Astrocyte (in vitro differentiated cells and primary cell): ENCODE measurements around the gene SLC10A2. TPM values are rescaled to one million over a fixed set of nuclear protein-coding genes. Genes with fewer than 3 reads are reported as not detected.

Experiments
- DNase-seq: peaks from one replicate; pipeline ENCODE4 v3.0.0-alpha.2; 2010; ENCODE audit warnings: low read depth
- FAIRE-seq: peaks from 2 replicates; lab custom pipeline; 2011; peaks lifted over from hg19 to GRCh38; lab: Jason Lieb, UNC
- H2AFZ ChIP-seq: 2 replicates; pipeline ENCODE4 v1.6.0; 2012; ENCODE audit warnings: low read depth, low read length, inconsistent platforms
- H3K27ac ChIP-seq: 2 replicates; pipeline ENCODE4 v1.5.1; 2011; ENCODE audit warnings: low read depth, low read length, inconsistent platforms
- H3K27me3 ChIP-seq: 2 replicates; pipeline ENCODE4 v1.6.0; 2011; ENCODE audit warnings: low read length, inconsistent platforms; ENCODE audit not compliant: insufficient read depth
- H3K36me3 ChIP-seq: 2 replicates; pipeline ENCODE4 v1.5.1; 2011; ENCODE audit warnings: low read length, inconsistent platforms; ENCODE audit not compliant: insufficient read depth
- H3K4me1 ChIP-seq: 2 replicates; pipeline ENCODE4 v1.5.1; 2011; ENCODE audit warnings: low read length, inconsistent platforms; ENCODE audit not compliant: insufficient read depth
- H3K4me2 ChIP-seq: 2 replicates; pipeline ENCODE4 v1.6.0; 2012; ENCODE audit warnings: low read length, inconsistent platforms
- H3K4me3 ChIP-seq: 2 replicates; pipeline ENCODE4 v1.5.1; 2011; ENCODE audit warnings: low read depth, mild to moderate bottlenecking, low read length, inconsistent platforms; ENCODE audit not compliant: insufficient read depth
- H3K79me2 ChIP-seq: 2 replicates; pipeline ENCODE4 v1.6.0; 2012; ENCODE audit warnings: mild to moderate bottlenecking, low read length, inconsistent platforms; ENCODE audit not compliant: insufficient read depth
- H3K9ac ChIP-seq: 2 replicates; pipeline ENCODE4 v1.6.0; 2012; ENCODE audit warnings: mild to moderate bottlenecking, low read length, inconsistent platforms
- H3K9me3 ChIP-seq: 2 replicates; pipeline ENCODE4 v1.5.1; 2012; ENCODE audit warnings: low read depth, mild to moderate bottlenecking, low read length, inconsistent platforms; ENCODE audit not compliant: insufficient read depth
- H4K20me1 ChIP-seq: 2 replicates; pipeline ENCODE4 v1.6.0; 2012; ENCODE audit warnings: low read length, inconsistent platforms; ENCODE audit not compliant: insufficient read depth
- H3K27ac Mint-ChIP-seq: one replicate; pipeline ENCODE4 v1.8.0; 2021; ENCODE audit warnings: mild to moderate bottlenecking, mixed read lengths; ENCODE audit not compliant: unreplicated experiment
- H3K27me3 Mint-ChIP-seq: one replicate; pipeline ENCODE4 v1.8.0; 2021; ENCODE audit warnings: low read depth, mixed read lengths; ENCODE audit not compliant: unreplicated experiment
- H3K36me3 Mint-ChIP-seq: one replicate; pipeline ENCODE4 v1.8.0; 2021; ENCODE audit warnings: low read depth, mixed read lengths; ENCODE audit not compliant: unreplicated experiment
- H3K4me1 Mint-ChIP-seq: one replicate; pipeline ENCODE4 v1.8.0; 2021; ENCODE audit warnings: low read depth, mixed read lengths; ENCODE audit not compliant: unreplicated experiment
- H3K4me3 Mint-ChIP-seq: one replicate; pipeline ENCODE4 v1.8.0; 2021; ENCODE audit warnings: mild to moderate bottlenecking, moderate library complexity, mixed read lengths; ENCODE audit not compliant: unreplicated experiment
- H3K9me3 Mint-ChIP-seq: one replicate; pipeline ENCODE4 v1.8.0; 2021; ENCODE audit warnings: mild to moderate bottlenecking, mixed read lengths; ENCODE audit not compliant: unreplicated experiment
- CTCF ChIP-seq: IDR thresholded peaks from 2 replicates; pipeline ENCODE4 v1.5.1; 2011; ENCODE audit warnings: low read depth, mild to moderate bottlenecking, inconsistent platforms, low read length, moderate library complexity; ENCODE audit not compliant: insufficient read depth
- EZH2 ChIP-seq: IDR thresholded peaks from 2 replicates; pipeline ENCODE4 v1.6.1; 2012; ENCODE audit warnings: mild to moderate bottlenecking, low read length, inconsistent platforms; ENCODE audit not compliant: insufficient read depth
- total RNA-seq: library from RNA; stranded (reverse); gene quantifications from 2 replicates; pipeline ENCODE4 v1.2.1, GENCODE V29; 2021

The SLC10A2 gene
- total RNA-seq, 1 donor from 2014 or later, result not detected

- H3K9me3 Mint-ChIP-seq, result peaks cover 2% of the 10 kb centered on the region
Measured at GRCh38 chr13:103003631-103004030, 62.6 kb downstream of the SLC10A2 start.

GRCh38 chr13:103002279-103002678, 63.9 kb downstream of the SLC10A2 start:
- Histone ChIP-seq H3K9ac (no peak overlapping the region), H3K4me3 (no peak overlapping the region), H3K27ac (no peak overlapping the region), H3K79me2 (no peaks in the 10 kb centered on the region), H3K9me3 (no peaks in the 10 kb centered on the region), H3K27me3 (no peaks in the 10 kb centered on the region), H2AFZ (no peak overlapping the region), H3K4me2 (no peak overlapping the region), H3K4me1 (no peaks in the 10 kb centered on the region), H3K36me3 (no peaks in the 10 kb centered on the region), H4K20me1 (no peaks in the 10 kb centered on the region)
- TF ChIP-seq CTCF, result no peak
- TF ChIP-seq EZH2, result no peak
- Mint-ChIP-seq H3K27me3 (no peaks in the 10 kb centered on the region), H3K27ac (no peak overlapping the region), H3K4me1 (no peaks in the 10 kb centered on the region), H3K4me3 (no peak overlapping the region), H3K36me3 (no peaks in the 10 kb centered on the region), H3K9me3 (peaks cover 2% of the 10 kb centered on the region)
- DNase-seq, result no peak
- no peak for FAIRE-seq

More at GRCh38 chr13:103003631-103004030, 62.6 kb downstream of the SLC10A2 start:
- H3K36me3 Mint-ChIP-seq, result no peaks in the 10 kb centered on the region
- no peaks in the 10 kb centered on the region for H3K4me1 Mint-ChIP-seq
- H3K4me1 ChIP-seq, result no peaks in the 10 kb centered on the region
- no peak overlapping the region for H2AFZ ChIP-seq
- H3K27me3 ChIP-seq, result no peaks in the 10 kb centered on the region
- H3K27me3 Mint-ChIP-seq, result no peaks in the 10 kb centered on the region
- TF ChIP-seq EZH2 (no peak), CTCF (no peak)
- H3K9ac ChIP-seq, result no peak overlapping the region
- H3K4me3 ChIP-seq, result no peak overlapping the region
- no peaks in the 10 kb centered on the region for H3K79me2 ChIP-seq
- DNase-seq, result no peak
- no peak overlapping the region for H3K4me2 ChIP-seq
- no peaks in the 10 kb centered on the region for H3K9me3 ChIP-seq
- H3K27ac Mint-ChIP-seq, result no peak overlapping the region
- FAIRE-seq, result no peak
- H3K27ac ChIP-seq, result no peak overlapping the region
- no peaks in the 10 kb centered on the region for H4K20me1 ChIP-seq
- H3K4me3 Mint-ChIP-seq, result no peak overlapping the region
- H3K36me3 ChIP-seq, result no peaks in the 10 kb centered on the region

GRCh38 chr13:103000157-103000556, 66.1 kb downstream of the SLC10A2 start:
- Histone ChIP-seq H3K27me3 (no peaks in the 10 kb centered on the region), H3K36me3 (no peaks in the 10 kb centered on the region), H3K4me1 (no peaks in the 10 kb centered on the region), H3K9me3 (no peaks in the 10 kb centered on the region), H3K4me2 (no peak overlapping the region), H3K79me2 (no peaks in the 10 kb centered on the region), H3K4me3 (no peak overlapping the region), H4K20me1 (no peaks in the 10 kb centered on the region), H3K27ac (no peak overlapping the region), H3K9ac (no peak overlapping the region), H2AFZ (no peak overlapping the region)
- no peaks in the 10 kb centered on the region for H3K27me3 Mint-ChIP-seq
- TF ChIP-seq CTCF (no peak), EZH2 (no peak)
- no peak for DNase-seq
- no peak for FAIRE-seq
- no peaks in the 10 kb centered on the region for H3K4me1 Mint-ChIP-seq
- no peaks in the 10 kb centered on the region for H3K36me3 Mint-ChIP-seq
- peaks cover 2% of the 10 kb centered on the region for H3K9me3 Mint-ChIP-seq
- no peak overlapping the region for H3K4me3 Mint-ChIP-seq
- no peak overlapping the region for H3K27ac Mint-ChIP-seq
